ENCODE measurements around the gene SYT15B. TPM values are rescaled to one million over a fixed set of nuclear protein-coding genes. Genes with fewer than 3 reads are reported as not detected.
"Not testable (repeated sequence)": the region's sequence is repeated elsewhere in the genome, so short reads cannot be mapped to it uniquely, and the experiment has no call there.

SYT15B gene
- 1.1 TPM in 1 of 2 replicates, not detected in the other for total RNA-seq

DNA sequence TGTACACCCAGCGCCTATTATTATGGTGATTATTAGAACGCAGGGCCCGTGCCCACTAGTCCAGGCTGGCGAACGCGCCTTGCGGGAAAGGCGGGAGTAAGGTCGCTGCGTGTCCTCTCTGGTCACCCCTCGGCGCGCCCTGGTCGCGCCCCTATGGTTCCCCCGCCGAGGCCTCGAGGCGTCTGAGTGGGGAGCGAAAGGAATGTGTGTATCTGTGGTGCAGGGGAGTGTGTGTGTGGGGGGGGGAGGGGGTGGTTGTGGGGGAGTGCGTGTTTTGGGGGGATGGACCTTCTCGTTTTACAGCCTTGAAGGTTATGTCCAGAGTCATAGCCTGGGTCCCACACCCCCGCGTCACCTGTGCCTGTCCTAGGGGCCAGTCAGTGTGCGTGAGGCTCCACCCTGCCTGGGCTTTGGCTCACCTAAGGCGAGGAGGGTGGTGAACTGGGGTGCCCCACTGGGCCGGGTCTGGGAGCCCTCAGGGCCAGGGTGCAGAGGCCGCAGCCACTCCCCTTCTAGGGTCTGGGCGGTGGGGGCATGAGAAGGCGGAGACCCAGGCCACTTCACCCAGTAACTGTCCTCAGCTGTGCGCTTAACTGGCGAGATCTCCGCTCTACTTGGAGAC lies at the start of gene SYT15B:
Gene SYT15B, minus strand, starts transcription at position 39 of the 622 bp plus-strand sequence. CDS start 952 bp downstream, outside the sequence.
- not testable (repeated sequence) for DNase-seq (ENCODE audit: extremely low read depth, low read depth, low spot score)

DNA sequence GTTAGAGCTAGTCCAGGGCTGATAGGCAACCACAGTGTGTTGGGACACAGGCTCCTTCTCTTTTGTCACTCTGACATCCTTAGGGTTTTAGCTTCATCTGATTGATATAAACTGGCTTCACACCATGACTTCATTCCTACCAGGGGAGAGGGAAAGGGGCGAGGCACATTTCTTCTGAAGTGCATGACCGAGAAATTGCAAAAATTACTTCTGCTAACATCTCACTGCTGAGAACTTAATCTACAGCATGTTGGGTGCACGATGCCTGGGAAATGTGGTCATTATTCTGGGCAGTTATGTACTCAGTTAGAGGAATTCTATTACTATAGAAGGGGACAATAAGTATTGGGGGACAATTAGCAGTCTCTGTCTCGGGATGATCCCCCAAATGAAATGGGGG lies 16.2 kb upstream of the SYT15B start:
- not testable (repeated sequence) for DNase-seq (ENCODE audit: extremely low read depth, low read depth, low spot score)

DNA sequence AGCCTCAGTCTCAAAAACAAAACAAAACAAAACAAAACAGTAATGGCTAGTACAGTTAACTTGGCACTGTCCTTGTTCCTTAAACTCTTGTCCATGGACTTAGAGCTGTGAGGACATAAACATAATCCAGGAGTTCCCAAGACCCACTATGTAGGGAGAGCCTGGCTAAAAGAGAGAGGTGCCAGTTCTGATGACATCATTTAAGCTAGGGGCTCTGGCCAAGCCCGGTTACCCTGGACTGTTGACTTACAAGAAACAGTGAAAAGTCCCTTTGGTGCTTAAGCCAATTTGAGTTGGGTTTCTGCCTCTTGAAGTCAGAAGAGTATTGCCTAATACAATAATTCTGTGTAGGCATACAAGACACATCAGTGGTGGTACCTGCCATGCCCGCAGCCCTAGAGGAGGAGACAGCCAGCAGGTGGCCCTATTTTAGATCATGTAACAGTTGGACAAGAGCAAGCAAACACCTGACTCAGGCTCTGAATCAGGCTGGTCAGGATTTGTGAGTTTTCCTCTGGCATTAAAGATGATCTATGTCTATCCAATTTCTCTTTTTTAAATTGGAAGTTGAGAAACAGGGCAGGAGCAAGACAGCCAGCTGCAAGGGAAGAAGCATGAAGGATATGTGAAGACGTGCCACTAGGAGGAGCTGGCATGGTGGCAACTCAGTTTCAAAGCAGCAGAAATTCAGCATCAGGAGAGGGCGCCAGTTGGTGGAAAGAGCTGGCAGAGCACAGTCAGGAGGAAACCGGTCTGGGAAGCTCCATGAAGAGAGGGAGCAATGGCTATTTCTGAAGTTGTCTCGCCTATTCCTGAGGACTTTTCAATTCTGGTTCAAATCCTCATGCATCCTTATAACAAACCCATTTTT lies 12.2 kb upstream of the SYT15B start:
- not testable (repeated sequence) for DNase-seq (ENCODE audit: extremely low read depth, low read depth, low spot score)

DNA sequence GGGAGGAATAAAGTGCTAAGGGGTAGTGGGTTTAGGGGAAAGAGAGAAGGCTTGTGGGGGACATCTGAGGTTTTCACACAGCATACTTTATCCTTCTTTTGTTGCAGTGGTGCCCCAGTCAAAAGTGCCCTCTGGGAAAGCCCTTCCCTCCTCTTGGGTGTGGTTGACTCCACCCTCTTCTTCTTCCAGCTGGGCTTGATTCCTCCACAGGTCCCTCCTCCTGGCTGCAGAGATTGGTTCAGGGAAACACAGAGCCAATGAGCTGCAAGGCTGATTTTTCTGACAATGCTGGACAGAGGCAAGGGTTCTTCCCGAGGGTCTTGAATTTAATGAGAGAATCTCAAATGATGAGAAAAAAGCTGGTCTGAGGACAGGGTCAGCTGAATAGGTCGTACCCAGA lies 7.4 kb upstream of the SYT15B start:
- not testable (repeated sequence) for DNase-seq (ENCODE audit: extremely low read depth, low read depth, low spot score)

DNA sequence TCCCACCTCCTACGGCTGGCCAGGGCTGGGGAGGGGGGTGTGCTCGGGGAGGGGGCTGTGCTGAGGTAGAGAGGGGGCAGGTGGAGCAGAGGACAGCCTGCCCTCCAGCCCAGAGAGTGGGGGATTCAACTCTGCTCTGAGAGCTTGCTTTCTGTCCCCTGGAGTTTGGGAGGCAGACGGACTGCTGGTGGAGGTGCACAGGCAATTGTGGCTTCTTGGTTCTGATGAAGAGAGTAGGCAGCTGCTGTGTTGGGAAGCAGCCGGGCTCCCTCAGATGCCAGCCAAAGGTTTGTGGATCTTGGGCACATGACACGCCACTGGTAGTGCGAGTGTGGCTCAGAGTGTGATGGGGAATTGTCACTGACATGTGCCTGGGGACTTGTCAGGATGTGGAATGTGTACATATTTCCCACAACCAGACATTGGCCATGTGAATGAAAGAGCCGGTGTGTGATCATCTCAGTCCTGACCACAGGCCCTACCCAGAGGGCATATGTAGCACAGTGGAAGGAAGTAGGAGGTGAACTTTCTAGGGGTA lies 5.3 kb upstream of the SYT15B start:
- DNase-seq (ENCODE audit: extremely low read depth, low read depth, low spot score), result not testable (repeated sequence)

DNA sequence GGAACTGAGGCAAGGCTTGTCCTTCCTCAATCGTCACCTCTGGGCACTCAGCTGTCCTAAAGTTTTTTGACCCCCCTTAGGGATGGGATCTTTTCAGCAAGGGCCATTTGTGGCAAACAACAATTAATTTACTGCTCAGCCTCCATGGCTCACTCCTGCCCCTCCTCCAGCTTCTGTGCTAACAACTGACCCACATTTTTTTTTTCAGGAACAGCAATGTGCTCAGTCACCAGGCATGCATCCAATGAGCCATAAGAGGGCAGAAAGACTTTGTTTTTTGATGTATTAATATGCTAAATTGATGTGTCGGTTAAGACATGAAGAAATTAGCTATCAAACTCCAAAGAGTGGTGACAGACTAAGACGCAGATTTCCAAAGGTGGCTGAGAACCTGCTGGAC lies 4.7 kb upstream of the SYT15B start:
- not testable (repeated sequence) for DNase-seq (ENCODE audit: extremely low read depth, low read depth, low spot score)

DNA sequence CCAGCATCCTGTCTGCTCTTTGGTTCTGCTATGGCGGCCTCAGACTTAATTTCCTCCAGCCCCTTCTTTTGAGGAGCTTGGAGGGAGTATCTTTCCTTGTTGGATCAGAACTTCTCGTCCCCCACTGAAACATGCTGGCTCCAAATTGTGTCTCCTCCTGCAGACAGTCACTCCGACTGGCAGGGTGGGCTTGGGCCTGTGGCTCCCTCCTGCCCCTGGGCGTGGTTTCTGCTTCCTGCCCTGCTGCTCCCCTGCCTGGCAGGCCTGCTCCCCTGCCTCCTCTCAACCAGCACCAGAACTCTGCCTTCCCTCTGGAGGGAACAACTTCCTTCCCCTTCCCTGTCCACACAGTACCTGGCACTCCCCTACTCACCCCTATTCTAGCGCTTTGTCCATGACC lies 3.8 kb upstream of the SYT15B start:
- DNase-seq (ENCODE audit: extremely low read depth, low read depth, low spot score), result not testable (repeated sequence)

DNA sequence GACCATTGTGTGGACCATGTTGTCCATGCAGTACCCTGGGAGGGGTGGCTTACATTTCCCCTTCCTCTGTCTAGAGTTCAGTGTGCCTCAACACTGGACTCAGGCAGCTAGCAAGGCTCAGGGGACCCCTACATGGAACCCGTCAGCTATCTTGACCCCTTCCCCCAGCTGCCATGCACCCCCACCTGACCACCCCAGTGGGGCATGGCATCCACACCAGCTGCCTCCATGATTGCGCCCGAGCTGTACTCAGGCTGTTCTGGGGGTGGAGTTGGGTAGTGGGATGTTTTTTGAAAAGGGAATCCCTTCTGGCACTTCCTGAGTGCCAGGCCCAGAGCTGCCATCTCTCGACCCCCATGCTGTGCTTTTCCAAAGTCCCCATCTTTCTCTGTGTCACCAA lies 1.8 kb upstream of the SYT15B start:
- not testable (repeated sequence) for DNase-seq (ENCODE audit: extremely low read depth, low read depth, low spot score)

DNA sequence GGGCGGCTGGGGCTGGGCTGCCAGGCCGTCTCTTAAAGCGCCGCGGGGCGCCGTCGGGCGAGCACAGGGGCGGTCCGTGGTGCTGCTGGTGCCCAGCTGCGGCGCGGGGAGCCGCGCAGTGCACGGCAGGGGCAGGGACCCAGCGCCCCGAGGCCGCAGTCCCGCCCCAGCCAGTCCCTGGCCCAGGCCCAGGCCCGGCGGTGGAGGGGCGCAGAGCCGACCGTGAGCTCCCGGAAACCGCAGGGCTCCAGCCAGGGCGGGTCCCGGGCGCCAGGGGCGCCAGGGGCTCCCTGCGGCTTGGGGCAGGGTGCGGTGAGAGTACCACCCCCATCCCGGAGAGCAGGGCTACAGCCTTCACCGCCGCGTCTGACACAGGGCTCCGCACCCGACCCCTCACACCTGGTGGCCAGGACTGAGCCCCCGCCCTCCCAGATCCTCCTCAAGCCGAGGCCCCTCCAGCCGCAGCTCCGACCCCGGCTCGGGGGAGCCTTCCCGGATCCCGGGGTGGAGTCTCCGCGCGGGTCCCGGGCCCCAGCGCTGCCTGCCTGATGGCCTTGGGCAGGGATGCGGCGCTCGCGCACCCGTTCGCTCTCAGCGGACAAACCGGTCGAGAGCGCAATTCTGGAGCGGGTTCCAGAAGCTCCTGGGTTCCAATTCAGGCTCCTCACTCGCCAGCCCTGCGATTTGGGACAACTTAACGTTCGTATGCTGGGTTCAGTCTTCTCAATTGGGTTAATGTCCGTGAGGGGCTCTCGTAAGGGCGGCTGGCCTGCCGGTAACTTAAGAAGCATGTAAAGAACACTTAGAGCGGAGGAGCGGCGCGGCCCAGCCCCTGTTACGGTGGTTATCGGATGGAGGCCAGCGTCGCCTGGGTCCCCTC lies 478 bp downstream of the SYT15B start:
- not testable (repeated sequence) for DNase-seq (ENCODE audit: extremely low read depth, low read depth, low spot score)

DNA sequence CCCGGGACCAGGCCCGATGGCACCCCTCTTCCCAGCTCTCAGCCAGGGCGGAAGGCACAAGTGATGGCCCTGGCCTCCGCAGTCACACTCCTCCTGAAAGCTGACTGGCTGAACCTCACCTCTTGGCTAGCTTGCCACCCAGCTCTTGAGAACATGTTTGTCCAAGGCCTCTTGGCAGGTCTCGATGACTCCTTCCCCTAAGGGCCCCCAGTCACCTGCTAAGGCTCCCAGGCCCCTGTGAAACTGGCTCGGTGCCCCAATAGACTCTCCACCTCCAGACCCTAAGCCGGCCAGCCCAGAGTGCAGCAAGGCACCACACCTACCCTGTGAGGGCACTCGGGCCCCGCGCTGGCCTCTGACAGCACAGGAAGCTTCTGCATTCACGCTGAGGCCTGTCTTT lies 4.5 kb downstream of the SYT15B start:
- not testable (repeated sequence) for DNase-seq (ENCODE audit: extremely low read depth, low read depth, low spot score)

DNA sequence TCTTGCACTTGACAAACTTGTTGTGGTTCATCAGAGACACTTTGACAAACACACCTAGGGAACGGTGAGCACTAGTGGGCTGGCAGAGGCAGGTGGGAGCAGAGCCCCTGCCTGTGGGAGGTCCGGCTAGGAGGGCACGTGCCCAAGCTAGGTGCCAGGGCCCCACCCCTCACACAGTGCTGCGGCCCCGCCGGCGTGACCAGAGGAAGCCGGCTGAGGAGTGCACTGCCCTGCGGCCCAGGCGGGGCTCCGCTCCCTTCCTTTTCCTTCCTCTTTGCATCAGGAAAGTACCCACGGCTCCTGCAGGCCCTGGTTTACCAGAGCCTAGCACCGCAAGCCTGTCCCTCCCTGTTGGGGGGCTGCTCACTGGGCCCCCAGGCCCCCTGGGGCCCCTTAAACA lies 7.2 kb downstream of the SYT15B start:
- not testable (repeated sequence) for DNase-seq (ENCODE audit: extremely low read depth, low read depth, low spot score)

DNA sequence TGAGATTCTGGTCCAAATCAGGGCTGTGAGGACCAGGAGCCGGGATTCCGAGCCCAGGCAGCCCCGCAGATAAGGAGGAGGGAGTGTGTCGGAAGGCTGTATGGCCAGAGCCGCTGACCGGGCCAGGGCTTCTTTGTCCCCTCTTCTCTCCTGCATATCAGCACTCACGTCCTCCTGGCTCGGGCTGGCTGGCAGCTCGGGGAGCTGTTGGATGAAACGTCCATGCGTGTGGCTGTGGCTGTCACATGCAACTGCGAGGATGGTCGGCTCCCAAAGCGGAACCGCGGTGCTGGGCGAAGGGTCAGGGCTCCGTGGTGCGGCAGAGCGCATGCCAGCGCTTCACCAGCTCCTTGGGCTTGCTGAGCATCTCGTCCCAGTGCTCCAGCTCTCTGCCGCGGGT lies 9.5 kb downstream of the SYT15B start:
- DNase-seq (ENCODE audit: extremely low read depth, low read depth, low spot score), result not testable (repeated sequence)

DNA sequence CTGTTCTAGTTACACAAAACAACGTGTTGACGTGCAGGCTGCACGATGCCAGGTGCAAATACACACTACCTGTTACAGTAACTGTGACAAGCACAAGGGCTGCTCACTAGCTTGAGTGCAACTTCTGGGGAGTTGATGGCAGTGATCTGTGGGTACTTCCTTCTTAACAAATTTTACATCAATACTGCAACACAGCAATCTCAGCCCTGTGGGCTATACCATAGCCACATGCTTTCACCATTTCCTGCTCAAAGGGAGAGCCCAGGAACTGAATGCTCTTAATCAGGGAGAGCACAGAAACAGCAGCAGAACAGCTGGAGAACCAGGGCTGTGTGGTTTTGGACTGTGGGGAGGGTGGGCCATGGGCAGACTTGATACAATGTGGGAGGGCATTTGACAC lies 10.2 kb downstream of the SYT15B start:
- DNase-seq (ENCODE audit: extremely low read depth, low read depth, low spot score), result not testable (repeated sequence)

DNA sequence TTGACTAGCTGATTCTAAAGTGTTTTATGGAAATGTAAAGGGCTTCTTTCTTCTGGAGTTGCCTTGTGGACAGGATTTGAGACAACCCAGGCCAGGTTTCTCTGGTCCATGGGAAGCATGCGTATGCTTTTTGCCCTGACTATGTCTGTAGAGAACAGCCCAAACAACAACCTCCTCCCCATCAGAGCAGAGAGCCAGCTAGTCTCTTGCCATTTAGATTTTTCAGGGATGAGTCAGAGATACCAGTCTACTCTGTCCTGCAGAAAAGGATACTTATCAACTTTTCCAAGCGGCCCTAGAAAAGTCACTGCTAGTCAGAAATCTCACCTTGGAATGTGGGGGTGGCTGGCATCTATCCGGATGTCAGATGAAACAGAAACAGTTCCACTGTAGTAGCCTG lies 11.6 kb downstream of the SYT15B start:
- not testable (repeated sequence) for DNase-seq (ENCODE audit: extremely low read depth, low read depth, low spot score)

DNA sequence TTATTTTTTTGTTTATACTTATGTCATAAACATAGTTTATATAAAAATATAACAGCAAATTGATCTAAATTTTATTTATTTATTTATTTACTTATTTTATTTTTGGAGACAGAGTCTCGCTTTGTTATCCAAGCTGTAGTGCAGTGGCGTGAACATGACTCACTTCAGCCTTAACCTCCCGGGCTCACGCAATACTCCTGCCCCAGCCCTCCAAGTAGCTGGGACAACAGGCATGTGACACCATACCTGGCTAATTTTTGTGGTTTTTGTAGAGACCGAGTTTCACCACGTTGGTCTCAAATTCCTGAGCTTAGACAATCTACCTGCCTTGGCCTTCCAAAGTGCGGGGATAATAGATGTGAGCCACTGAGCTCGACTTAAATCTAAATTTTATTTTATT lies 13.0 kb downstream of the SYT15B start:
- not testable (repeated sequence) for DNase-seq (ENCODE audit: extremely low read depth, low read depth, low spot score)

DNA sequence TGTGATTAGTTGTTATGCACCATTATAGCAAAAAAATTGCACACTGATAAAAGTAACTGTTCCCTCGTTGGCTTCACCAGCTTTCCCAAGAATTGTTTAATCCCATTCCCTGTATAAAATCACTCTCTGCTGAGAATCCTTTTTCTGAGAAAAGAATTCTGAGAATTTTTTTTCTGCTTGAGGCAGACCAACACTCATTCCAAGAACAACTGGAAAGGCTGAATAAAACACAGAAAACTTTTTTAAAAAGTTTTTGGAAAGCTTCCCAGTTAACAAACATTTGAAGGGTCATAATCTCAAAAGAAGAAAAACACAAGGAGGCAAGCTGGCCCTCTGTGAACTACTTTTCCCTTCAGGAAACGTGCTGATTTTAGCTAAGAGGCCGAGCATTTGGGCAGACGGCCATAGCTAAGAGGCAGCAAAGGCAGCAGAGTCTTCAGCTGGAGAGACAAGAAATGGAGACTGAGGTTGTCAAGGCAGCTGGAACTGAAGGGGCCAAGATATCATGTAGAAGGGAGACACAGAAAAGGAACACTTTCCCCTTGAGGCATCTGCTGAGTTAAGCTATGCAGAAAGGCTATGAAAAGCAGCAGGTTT lies 16.5 kb downstream of the SYT15B start:
- DNase-seq (ENCODE audit: extremely low read depth, low read depth, low spot score), result not testable (repeated sequence)

DNA sequence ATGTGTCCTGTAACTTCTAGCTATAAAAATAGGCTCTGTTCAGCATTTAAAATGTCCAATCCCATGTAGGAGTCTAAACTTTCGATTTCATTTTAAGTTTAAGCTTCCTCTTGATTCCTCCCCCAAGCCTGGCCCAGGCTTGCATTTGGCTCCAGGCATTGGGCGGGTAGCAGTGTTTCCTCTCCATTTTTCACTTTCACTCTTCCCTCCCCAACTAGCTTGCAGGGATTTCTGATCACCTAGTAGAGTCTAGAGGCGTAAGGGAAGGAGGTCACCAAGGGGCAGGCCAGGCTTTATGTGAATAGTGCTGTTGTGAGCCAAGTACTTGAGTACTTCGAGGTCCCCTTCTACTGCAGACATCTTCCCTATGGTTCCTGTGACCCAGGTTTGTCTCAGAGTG lies 18.5 kb downstream of the SYT15B start:
- not testable (repeated sequence) for DNase-seq (ENCODE audit: extremely low read depth, low read depth, low spot score)

DNA sequence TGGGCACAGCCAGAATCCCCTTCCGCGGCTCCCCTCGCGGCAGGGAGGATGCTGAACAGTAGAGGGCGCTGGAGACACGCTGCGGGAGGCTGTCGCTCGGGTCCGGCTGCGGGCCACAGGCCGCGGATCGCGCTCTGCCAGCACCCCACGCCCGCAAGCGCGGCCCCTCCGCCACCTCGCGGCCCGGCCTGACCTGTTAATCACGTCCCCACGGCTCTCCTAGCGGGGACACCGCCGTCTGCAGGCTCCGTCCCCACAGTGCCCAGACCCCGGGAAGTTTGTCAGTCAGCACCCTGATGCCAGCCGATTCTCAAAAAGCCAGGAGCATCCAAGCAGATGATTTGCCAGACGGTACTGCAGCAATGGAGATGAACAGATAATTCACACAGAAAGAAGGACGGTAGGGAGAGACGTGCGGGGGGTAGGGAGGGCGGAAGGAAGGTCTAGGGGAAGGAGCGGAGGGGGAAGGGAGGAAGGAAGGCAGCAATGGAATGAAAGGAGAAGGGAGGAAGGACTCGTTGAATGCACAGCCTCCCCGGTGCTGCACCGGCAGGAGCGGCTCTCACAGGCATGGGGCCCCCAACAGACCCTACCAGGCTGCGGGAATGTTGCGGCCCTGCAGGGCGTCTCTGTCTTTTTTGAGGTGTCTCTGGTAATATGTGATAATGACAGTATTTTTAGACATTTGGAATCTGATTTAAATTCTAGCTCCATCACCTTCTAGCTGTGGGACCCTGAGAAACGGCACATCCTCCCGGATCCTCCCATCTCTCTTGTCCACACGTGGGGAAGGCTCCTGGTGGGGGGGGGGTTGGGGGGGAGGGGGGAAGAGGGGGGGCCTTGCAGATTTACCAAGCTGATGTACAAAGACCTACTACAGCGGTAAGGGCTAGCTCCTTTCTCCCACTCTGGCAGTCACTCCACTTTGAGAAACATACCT lies 19.5 kb downstream of the SYT15B start:
- not testable (repeated sequence) for DNase-seq (ENCODE audit: extremely low read depth, low read depth, low spot score)

DNA sequence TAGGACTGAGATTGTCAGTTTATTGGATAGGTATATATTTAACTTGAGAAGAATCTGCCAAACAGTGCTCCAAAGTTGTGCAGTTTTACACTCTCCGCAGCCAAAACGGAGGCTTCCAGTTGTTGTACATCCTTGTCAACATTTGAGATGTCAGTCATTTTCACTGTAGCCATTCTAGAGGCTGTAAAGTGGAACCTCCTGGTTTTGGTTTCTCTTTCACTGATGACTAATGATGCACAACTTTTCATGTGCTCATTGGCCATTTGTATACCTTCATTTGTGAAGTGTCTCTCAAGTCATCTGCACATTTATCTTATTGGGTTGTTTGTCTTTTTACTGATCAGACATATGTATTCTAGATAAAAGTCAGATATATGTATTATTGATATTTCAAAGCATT lies 22.5 kb downstream of the SYT15B start:
- not testable (repeated sequence) for DNase-seq (ENCODE audit: extremely low read depth, low read depth, low spot score)

Data from glomerular endothelial cell (primary cell).